IMR-90 (cell line): ENCODE data around the gene PMP22. TPM values are rescaled to one million over a fixed set of nuclear protein-coding genes. Genes with fewer than 3 reads are reported as not detected.

Experiments used
- FOS ChIP-seq: fragments of 150-350 bp; IDR thresholded peaks from 2 replicates; pipeline ENCODE4 v1.6.1; 2016; ENCODE audit warnings: low read depth, low read length
- MAFK ChIP-seq: IDR thresholded peaks from 2 replicates; pipeline ENCODE4 v1.6.1; 2012; ENCODE audit warnings: low read depth, low read length, improper control_type of control experiment
- MXI1 ChIP-seq: IDR thresholded peaks from 2 replicates; pipeline ENCODE4 v1.6.1; 2012; ENCODE audit warnings: low read depth, mild to moderate bottlenecking, low read length, moderate library complexity, borderline replicate concordance
- USF2 ChIP-seq: fragments of 150-350 bp; IDR thresholded peaks from 2 replicates; pipeline ENCODE4 v1.6.1; 2017; ENCODE audit warnings: mild to moderate bottlenecking, antibody characterized with exemption, low read length, low read depth
- polyA plus RNA-seq, 3 experiments: library from polyadenylated mRNA; depleted of rRNA; stranded (reverse); fragments of >200 nt; gene quantifications; 2 replicates each; pipeline ENCODE4 v1.2.3, GENCODE V29; 2012; ENCODE audit warnings: low replicate concordance in 1 of 3
- total RNA-seq: library from RNA; depleted of rRNA; stranded (reverse); fragments of >200 nt; gene quantifications from 2 replicates; pipeline ENCODE4 v1.2.3, GENCODE V29; 2012

The PMP22 gene
- total and polyA plus RNA-seq, 2 of the 4 experiments (the other 2 are of a cell fraction), result 33.5 to 72.8 TPM

- no peak for TF ChIP-seq USF2
- 0 out of 2 replicates have a peak, but pooled peaks have one; percentile 4 for TF ChIP-seq FOS
- TF ChIP-seq MAFK, result peak; percentile 12; the same call in 1 of the 2 replicates
- peak; percentile 60; the same call in 1 of the 2 replicates for TF ChIP-seq MXI1
These were observed 4.5 kb downstream of the PMP22 start (continued) for GRCh38 chr17:15260376-15261257.
